ENCODE measurements around the gene CELA1. TPM values are rescaled to one million over a fixed set of nuclear protein-coding genes. Genes with fewer than 3 reads are reported as not detected.
"Not testable (repeated sequence)": the region's sequence is repeated elsewhere in the genome, so short reads cannot be mapped to it uniquely, and the experiment has no call there.

CELA1 gene
- total RNA-seq, 1 donor from 2014 or later: not detected

DNA sequence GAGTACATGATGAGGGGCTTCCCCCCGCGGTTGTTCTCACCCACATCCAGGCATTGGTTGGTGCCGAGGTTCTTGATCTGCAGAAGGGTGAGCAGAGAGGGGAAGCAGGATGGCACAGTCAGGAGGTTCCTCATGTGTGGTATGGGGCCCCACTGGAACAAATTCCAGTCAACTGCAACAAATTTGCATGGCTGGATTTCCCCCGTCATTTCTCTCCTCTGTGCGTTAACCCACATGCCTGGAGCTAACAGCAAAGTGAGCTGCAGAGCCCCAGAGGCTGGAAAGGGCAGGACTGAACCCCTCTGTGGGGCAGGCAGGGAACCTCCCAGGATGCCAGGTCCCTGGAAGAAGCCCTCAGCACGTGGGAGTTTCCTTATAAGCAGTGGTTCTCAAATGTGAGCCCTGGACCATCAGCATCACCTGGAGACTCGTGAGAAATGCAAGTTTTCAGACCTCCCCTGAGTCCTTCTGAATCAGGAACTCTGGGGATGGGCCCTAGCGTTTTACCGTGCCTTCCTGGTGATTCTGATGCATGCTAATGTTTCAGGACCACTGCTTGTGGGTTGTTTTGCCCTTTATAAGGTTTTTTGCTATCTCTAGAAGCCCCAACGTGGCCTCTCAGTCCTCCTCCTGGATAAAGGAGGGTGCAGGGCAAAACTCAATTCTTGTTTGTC lies 11.0 kb upstream of the CELA1 start:
- DNase-seq (ENCODE audit: missing footprints): no peak
- intact Hi-C loops (cut with DNase I): no loop called here
- ATAC-seq: no peak

DNA sequence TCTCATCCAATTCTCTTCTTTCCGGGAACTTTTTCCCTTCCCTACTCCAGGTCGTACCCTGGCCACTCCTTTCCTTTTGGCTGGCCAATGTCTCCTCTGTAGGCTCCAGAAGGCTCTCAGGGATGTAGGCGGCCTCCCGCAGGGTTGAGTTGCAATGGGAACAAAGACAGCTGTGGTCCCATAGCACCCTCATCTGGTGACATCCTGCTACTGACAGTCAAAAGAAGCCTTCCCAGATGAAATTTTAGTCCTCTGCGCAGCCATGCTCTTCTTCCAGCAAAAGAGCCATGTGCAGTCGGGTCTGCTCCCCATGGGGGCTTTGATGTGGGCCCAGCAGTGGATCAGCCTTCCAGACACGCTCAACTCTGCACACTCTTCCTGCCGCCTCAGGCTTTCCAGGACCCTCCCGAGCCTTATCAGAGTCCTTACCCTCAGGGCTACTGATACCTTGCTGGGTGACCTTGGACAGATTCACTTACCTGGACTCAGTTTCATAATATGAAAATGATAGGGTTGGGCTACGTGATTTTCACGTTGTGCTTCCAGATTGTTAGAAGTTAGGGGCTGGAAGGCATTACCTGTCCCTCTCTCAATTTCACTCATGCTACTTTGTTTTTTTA lies 5.5 kb upstream of the CELA1 start:
- intact Hi-C loops (cut with DNase I): no loop called here
- DNase-seq (ENCODE audit: missing footprints) (no peak), ATAC-seq (no peak)

DNA sequence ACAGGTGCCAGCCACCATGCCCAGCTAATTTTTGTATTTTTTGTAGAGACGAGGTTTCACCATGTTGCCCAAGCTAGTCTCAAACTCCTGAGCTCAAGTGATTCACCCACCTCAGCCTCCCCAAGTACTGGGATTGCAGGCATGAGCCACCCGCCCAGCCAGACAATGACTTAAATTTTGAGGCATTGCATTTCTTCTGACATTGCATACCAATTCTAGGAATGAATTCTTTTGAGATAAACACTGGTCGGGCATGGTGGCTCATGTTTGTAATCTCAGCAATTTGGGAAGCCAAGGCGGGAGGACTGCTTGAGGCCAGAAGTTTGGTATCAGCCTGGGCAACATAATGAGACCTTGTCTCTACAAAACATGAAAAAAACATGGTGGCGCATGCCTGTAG lies 2.5 kb upstream of the CELA1 start:
- no peak for DNase-seq (ENCODE audit: missing footprints)
- intact Hi-C loops (cut with DNase I): no loop called here
- no peak for ATAC-seq

DNA sequence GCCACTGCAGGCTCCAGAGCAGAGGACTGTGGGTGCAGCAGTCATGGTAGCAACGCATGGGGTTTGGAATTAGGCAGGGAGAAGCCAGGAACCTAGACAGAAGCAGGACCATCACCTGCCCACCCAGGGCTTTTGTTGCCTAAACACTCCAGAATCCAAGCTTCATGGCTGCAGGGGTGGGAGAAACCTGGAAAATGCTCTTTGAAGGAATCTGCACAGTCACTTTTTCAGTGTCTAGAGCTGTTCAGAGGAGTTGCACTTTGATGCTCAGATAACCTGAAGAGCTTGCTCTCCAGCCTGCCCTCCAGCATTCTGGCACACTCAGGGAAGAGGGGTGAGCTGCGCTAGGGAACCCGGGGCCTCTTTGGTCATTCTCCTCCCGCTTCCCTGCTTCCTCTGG lies 1.6 kb upstream of the CELA1 start:
- intact Hi-C loops (cut with DNase I): no loop called here
- DNase-seq (ENCODE audit: missing footprints): no peak

DNA sequence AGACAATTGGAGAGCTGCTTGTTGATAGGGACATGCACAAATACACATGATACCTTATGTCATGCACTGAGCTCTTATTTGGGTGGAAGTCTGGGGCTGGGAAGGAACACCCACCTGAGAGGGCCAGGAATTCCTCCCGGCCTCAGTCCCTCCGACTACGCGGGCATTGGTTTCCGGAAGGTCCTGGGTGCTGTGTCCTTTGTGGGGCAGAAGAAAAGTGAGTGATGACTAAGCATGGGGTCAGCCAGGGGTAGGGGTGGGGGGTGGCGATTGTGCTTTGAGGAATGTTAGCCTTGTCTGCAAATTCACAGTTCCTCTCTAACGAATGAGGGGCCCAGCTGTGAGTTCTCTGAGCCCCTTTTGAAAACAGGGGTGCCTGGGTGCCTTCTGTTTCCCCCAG lies 798 bp downstream of the CELA1 start:
- intact Hi-C loops (cut with DNase I): no loop called here
- DNase-seq (ENCODE audit: missing footprints): no peak
- ATAC-seq: no peak

More for the DNA sequence above, 1.6 kb upstream of the CELA1 start:
- no peak for ATAC-seq

DNA sequence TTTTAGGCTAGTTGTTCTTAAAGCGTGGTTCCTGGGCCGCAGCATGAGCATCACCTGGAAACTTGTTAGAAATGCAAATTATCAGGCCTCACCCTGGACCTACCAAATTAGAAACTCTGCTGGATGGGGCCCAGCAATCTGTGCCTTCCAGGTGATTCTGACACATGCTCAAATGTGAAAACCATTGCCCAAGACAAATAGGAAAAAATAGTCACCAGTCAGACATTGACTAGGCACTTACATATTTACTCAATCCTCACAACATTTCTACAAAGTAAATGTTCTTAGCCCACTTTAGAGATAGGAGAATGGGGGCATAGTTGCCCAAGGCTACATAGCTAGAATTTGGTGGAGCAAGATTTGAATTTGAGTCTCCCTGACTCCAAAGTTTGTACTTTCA lies 3.3 kb downstream of the CELA1 start:
- intact Hi-C loops (cut with DNase I): no loop called here
- no peak for DNase-seq (ENCODE audit: missing footprints)
- no peak for ATAC-seq

DNA sequence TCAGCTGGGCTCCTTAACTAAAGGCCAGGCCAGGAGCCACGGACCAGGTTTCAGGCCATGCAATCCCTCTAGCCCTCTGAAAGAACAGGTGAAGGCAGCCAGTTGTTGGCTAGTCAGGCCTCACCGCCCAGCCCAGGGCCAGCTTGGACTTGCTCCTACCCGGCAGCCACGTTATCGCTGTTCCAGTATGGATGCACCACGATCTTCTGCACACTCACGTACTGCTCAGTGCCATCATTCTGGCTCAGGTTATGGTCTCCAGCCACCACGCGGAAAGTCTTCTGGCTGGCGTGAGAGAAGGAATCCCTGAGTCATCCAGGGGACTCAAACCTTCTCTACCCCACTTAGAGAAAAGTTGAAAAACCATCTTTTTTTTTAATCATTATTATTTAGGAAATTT lies 4.1 kb downstream of the CELA1 start:
- DNase-seq (ENCODE audit: missing footprints) (no peak), ATAC-seq (no peak)
- intact Hi-C loops (cut with DNase I): no loop called here

DNA sequence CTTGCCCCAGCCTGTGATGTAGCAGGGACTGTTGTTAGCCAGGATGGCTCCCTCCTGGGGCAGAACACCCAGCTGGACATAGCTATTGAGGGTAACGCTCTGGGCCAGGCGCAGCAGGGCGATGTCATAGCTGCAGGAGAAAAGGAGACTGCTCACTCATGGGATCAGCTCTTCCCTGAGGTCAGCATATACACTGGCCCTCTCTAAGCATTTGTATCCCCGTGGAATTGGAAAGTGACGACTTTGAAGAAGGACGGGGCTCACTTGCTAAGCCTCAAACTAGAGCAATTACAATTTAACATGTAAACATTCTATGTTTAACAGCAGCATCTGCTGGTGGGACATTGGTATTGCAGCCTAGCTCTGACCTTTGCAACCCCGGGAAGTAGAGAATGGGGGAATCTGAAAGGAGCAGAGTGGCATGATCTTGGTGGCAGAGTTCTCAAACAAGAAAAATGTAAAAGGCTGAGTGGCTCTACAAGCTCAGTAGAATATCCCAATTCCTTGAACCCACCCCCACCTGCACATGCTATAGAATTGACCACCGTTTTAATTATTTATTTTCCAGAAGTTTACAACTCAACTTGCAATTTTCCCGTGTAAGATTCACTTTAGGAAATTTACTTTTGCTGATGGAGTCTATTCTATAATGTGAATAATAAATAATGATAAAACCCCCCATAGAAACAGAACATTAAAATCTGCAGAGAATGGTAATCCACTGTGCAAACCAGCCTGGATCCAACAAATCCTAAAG lies 5.0 kb downstream of the CELA1 start:
- DNase-seq (ENCODE audit: missing footprints) (no peak), ATAC-seq (peak; percentile 83)
- intact Hi-C loops (cut with DNase I): loop anchor here (1.0 kb wide), 3 partner anchors 72 to 516 kb away; partner anchors contain the start of gene LETMD1

DNA sequence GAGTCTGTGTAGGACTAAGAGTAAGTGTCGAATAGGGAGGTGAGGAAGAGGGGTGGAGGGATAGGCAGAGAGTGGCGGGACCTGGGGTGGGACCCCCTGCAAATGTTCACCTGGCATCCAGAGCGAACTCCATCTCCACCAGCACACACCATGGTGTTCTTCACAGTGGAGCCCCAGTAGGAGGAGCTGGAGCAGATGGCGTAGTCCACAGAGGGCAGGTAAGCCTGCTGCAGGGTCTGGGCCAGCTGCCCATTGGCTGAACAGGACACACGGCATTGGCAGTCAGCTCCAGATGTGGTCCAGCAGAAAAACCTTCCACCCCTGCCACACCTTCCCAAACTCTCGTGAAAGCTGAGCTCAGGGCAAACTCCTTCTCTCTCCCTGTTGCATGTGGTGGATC lies 6.7 kb downstream of the CELA1 start:
- DNase-seq (ENCODE audit: missing footprints): no peak
- ATAC-seq: no peak
- intact Hi-C loops (cut with DNase I): no loop called here

DNA sequence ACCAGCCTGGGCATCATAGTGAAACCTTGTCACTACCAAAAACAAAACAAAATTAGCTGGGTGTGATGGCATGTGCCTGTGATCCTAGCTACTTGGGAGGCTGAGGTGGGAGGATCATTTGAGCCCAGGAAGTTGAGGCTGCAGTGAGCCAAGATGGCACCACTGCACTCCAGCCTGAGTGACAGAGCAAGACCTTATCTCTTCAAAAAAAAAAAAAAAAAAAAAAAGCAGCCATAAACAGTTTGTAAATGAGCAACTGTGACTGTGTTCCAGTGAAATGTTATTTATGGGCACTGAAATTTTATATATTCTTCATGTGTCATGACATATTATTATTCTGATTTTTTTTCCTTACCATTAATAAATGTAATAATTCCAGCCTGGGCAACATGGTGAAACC lies 9.1 kb downstream of the CELA1 start:
- DNase-seq (ENCODE audit: missing footprints); ATAC-seq; intact Hi-C loops (cut with DNase I): not testable (repeated sequence)

DNA sequence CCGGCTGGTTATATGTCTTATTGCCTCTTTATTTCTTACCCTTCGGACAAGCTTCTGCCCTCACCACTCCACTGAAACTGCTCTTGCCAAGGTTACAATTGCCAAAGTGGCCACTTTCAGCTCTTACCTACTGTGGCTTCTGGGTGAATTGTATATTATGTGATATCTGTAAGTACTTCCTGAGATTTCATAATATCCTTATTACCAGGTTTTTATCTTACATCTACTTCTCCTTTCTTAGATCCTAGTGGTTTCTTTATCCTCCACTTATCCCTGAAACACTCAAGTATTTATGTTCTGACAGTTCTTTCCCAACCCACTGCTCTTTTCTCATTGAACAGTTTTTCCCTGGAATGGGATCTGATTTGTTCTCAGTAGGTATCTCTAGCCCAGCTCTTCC lies 10.5 kb downstream of the CELA1 start:
- no peak for ATAC-seq

DNA sequence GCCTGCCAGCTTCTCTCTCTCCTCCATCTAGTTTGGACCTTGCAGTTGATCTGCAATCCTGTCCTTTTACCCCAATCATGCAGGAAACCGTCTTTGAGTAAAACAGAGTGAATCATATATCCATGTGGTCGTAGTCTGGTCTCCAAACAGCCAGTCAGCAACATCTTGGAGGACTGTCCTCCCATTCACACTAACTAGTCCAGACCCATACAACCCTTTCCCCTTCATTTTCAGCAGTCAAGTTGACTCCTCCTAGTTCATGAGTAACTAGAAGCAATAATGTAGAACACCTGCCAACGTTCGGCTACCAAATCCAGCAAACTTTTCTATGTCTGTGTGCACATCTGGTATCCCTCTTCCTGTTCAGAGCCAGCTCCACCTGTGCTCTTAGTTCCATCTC lies 11.7 kb downstream of the CELA1 start:
- intact Hi-C loops (cut with DNase I): no loop called here
- no peak for ATAC-seq
- no peak for DNase-seq (ENCODE audit: missing footprints)

More for the DNA sequence above, 10.5 kb downstream of the CELA1 start:
- DNase-seq (ENCODE audit: missing footprints): no peak
- intact Hi-C loops (cut with DNase I): no loop called here

DNA sequence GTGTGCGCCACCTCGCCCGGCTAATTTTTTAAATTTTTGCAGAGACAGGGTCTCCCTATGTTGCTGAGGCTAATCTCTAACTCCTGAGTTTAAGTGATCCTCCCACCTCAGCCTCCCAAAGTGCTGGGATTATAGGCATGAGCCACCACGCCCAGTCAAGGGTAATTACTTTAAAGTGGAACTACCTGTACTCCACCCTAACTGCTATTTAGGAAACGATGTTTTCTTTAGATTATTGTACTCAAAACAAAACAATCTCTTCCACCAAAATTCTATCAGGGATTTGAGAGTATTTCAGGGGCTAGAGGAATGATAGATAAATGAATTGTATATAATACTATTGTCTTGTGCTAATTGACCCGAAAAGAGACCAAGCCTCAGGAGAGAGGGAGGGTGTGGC lies 12.9 kb downstream of the CELA1 start:
- no peak for DNase-seq (ENCODE audit: missing footprints)
- intact Hi-C loops (cut with DNase I): no loop called here
- no peak for ATAC-seq

DNA sequence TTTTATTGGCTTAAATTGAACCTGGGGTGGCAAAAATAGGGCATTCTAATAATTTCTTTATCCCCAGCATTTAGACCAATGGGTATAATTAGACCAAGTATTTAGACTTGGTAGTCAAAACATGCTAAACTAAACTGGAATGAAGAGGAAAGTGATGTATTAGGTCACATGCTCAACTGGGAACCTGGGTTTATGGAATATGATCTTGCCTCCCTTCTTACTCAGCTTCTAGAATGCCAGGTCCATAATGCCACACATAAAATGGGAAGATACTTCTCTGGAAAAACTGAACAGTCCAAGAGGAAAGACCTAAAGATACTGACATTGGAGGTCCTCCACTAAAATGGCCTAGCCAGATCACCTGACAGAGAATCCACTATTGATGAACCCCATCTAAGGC lies 16.3 kb downstream of the CELA1 start:
- DNase-seq (ENCODE audit: missing footprints) (no peak), ATAC-seq (no peak)
- intact Hi-C loops (cut with DNase I): no loop called here

DNA sequence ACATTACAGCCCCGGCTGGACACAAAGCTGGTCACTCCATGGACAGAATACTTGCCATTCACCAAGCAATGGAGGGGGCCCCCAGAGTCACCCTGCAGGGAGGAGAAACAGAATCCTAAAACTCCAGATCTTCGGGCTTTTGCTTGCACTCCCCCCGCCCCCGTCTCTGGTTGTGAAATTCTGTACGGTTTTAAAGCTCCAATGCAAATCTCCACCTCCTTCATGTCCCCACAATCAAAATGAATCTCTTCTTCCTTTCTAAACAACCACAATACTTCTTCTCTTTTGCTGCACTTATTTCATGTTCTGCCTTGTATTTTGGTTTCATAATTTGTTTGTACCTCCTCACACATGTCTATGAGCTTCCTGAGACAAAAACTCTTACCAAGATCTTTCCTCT lies 16.7 kb downstream of the CELA1 start:
- DNase-seq (ENCODE audit: missing footprints): no peak
- intact Hi-C loops (cut with DNase I): no loop called here
- no peak for ATAC-seq

DNA sequence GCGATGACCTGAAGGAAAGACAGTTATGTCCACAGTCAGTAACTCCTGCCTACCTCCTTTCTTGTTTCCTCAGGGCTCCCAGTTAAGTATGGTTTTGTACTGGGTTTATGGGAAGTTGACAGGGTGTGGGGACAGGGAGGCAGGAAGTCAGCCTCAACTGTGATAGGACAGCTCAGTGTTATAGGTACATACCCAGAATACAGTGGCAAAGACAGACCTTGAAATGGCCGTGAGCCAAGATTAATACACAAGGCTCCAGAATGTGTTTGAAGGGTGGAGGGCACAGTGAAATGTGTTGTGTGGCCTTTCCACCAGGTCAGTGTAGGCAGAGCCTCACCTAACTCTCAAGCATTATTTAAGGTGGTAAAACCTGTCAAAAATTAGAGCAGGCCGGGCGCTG lies 17.9 kb downstream of the CELA1 start:
- ATAC-seq: no peak

DNA sequence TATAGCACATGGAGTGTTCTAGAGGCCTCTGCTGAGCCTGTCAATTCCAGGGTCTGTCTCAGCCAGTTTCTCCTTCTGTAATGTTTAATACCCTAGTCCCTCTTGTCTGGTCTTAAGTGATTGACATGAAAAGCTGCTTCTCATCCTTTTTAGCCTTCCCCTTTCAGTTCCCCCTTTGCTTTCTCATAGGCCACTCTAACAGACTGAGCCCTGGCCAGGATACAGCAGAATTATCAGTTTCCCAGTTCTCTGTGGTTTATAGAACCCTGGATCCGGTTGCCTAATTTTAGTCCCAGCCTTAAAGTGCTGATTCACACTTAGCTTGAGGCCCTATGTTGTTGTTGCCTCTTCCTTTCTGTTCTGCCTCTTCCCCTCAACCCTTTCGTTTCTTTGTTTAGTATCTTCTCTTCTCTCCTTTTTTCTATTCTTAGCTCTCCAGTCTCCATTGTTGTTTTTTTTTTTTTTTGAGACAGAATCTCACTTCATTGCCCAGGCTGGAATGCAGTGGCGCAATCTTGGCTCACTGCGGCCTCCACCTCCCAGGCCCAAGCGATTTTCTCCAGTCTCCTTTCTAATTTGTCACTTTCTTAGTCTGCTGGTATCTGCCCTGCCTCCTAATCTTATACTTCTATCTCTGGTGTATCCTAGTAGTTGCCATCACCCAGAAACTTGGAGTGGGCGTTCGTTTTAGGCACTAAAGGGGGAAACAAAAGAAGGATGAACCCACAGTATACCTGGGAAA lies 19.6 kb downstream of the CELA1 start:
- DNase-seq (ENCODE audit: missing footprints) (no peak), ATAC-seq (peak; percentile 83)
- intact Hi-C loops (cut with DNase I): no loop called here

More for the DNA sequence above, 17.9 kb downstream of the CELA1 start:
- DNase-seq (ENCODE audit: missing footprints): no peak
- intact Hi-C loops (cut with DNase I): no loop called here

DNA sequence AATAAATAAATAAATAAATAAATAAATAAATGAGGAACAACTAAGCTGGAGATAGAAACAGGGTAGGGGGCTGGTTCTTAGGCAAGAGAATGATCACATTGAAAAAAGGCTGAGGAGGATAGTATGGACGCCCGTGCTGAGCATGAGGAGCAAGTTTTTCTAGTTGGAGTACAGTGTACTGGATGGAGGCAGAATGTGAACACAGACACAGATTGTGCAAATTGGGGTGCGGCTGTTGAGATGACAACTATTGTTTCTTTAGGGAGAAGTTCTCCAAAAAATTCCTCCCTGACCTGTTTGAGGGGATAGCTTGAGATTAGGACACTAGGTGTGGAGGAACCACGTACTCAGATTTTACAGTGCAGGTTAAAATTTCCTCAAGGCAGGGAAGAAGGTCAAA lies 21.5 kb downstream of the CELA1 start:
- DNase-seq (ENCODE audit: missing footprints) (no peak), ATAC-seq (no peak)
- intact Hi-C loops (cut with DNase I): no loop called here

Data from Right ventricle myocardium inferior (tissue), 1 donor.